ENCODE results near the gene GSTM4.

- TF ChIP-seq, protein P1, sequence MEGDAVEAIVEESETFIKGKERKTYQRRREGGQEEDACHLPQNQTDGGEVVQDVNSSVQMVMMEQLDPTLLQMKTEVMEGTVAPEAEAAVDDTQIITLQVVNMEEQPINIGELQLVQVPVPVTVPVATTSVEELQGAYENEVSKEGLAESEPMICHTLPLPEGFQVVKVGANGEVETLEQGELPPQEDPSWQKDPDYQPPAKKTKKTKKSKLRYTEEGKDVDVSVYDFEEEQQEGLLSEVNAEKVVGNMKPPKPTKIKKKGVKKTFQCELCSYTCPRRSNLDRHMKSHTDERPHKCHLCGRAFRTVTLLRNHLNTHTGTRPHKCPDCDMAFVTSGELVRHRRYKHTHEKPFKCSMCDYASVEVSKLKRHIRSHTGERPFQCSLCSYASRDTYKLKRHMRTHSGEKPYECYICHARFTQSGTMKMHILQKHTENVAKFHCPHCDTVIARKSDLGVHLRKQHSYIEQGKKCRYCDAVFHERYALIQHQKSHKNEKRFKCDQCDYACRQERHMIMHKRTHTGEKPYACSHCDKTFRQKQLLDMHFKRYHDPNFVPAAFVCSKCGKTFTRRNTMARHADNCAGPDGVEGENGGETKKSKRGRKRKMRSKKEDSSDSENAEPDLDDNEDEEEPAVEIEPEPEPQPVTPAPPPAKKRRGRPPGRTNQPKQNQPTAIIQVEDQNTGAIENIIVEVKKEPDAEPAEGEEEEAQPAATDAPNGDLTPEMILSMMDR (IDR thresholded peaks at IDR 0.05) = no peak
- no peak for TF ChIP-seq POLR2A (IDR thresholded peaks at IDR 0.05)
Measured at GRCh38 chr1:109626682-109627408, 29.1 kb upstream of the GSTM4 start.
